ENCODE data around the gene PITPNM3.

The PITPNM3 gene

DNA sequence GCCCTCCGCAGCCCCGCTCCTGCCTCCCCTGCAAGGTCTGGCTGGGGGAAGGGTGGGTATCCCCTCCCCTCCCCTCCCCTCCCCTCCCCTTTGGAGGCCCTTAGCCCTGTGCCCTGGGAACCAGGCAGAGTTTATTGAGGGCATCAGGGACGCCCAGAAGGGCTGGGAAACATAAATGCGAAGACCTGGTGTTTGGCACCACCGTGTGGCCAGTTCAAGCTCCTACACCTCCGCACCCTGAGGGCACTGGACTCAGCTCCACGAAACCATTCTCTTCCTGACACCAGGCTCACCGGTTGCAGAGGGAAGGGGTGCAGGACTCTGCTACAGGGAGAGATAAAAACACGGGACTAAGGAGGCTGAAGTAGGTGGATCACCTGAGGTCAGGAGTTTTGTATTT, 120.4 kb downstream of the PITPNM3 start:
- peak; percentile 68 for DNase-seq

DNA sequence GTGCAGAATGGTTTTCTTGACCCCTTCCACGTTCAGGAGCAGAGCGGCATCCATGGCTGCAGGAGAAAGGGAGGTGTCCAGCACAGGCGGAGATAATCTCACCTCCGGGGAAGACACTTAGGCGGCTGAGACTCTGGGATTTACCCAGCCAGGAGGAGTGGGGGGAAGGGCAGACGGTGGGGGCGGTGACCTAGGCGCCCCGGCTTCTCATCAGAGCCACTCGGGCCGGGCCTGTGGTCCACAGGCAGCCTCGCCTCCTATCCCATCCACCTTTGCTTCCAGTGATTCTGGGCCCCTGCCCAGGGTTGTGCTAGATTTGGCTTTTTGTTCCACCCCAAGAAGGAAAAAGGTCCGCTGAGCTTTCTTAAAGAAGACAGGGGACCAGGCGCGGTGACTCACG, 121.3 kb downstream of the PITPNM3 start, which contains the start of gene AIPL1:
AIPL1 (minus strand) TSS at position 71 of the 400 bp plus-strand sequence; CDS start at position 54, 17 bp downstream.
- no peak for DNase-seq

- peak; percentile 11 for DNase-seq
Observed at GRCh38 chr17:6430769-6431168, 125.6 kb downstream of the PITPNM3 start.

GRCh38 chr17:6429266-6429665, 127.1 kb downstream of the PITPNM3 start:
- no peak for DNase-seq

GRCh38 chr17:6428207-6428965, 128.0 kb downstream of the PITPNM3 start:
- no peak for DNase-seq

DNA sequence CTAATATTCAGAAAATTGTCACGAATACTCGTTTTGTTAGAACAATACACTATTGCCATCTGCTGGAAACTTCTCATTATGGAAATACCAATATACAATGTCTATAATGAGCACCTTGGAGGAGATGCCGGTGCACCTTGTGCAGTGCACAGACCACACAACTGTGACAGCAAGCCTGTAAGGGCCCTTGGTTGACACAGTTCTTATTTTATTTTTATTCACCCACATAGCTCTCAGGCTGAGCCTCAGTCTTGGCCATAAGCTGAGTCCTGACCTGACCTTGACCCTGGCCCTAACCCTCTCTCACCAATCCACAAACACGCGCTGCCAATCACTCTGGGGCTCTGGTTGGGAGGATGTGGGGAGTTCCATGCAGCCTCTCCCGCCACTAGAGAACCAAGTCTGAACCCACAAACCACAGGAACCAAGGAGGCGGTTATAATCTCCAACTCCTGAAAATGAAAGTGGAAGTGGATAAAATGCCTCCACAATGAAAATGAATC, 129.0 kb downstream of the PITPNM3 start:
- peak; percentile 66 for DNase-seq

GRCh38 chr17:6426356-6427101, 129.8 kb downstream of the PITPNM3 start:
- no peak for DNase-seq

- no peak for DNase-seq
Observed at GRCh38 chr17:6425407-6425806, 130.9 kb downstream of the PITPNM3 start.

DNA sequence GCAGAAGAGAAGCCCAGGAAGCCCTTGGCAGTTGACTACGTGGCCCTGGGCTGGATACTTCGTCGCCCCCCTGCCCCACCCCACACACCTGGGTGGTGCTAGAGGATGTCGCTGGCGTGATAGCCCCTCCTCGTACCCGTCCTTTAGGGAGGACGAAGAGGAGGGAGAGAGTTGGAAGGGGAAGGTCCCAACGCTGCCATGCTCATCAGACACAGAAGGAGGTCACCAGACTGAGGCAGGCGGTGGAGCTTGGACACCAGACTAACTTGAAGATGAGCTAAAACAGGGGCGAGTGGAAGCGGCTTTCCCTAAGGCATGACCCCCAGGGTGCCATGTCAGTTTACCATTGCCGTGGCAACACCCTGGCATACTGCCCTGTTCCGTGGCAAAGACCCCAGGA, 132.4 kb downstream of the PITPNM3 start:
- DNase-seq: no peak

DNA sequence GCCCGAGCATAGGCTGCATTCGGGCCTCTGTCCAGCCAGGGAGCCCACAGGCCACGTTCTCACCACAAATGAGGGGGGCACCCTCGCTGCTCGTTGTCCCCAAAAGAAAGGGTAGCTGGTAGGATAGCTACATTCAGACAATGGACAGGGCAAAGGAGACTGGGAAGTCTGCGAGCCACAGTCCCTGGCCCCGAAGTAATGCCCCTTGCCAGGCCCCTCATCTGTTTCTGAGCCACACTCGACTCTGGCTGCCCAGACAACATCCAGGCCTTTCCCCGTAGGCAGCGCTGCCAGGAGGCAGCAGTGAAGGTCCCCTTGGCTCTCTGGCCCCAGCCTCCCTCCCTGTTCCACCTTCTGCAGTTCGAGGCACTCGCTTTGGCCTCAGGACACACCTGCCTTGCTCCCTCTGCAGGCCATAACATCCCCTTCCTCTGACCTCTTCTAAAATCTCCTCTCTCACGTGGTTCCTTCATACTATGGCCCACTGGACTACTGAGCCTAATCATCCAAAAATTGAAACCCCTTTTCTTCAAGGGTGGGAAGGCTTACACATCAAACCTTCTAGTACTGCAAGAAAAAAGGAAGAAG, 133.6 kb downstream of the PITPNM3 start:
- DNase-seq: no peak

DNA sequence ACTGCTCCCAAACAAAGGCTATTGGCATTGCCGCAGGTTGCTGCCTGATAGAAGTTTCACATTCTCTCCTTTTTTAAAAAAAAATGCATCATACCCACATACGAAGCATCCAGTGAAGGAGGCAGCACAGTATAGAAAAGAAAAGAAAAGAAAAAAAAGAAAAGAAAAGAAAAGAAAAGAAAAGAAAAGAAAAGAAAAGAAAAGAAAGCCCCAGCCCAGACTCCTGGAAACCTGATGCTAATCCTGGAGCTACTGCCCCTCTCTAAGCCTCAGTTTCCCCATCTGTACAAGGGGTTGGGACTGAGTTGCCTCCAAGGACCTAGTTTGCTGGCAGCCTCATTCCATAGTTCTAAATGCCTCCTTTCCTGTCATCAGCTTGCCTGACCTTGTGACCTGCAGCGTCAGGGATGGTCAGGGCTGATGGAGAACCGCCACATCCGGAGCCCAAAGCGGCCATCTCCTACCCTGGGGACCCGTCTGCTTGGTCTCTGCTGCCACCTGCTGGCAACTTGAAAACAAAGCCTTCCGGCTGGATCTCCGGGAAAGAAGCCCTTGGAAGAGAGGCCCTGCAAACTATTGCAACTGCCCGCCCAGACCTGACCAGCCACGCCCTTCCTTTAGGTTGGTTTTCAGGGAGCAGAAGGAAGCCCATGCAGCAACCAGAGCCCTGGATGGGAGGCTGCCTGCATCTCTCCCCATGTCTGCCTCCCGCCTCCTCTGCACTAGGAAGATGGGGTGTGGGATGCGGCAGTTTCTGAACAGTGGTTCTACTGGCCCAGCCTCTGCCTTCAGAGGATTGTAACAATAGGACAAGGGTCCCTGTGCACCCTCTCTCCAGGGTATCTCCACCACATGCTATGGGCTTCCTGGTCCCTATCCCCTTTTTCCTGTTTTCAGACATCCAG, 134.4 kb downstream of the PITPNM3 start:
- peak; percentile 74 for DNase-seq

DNA sequence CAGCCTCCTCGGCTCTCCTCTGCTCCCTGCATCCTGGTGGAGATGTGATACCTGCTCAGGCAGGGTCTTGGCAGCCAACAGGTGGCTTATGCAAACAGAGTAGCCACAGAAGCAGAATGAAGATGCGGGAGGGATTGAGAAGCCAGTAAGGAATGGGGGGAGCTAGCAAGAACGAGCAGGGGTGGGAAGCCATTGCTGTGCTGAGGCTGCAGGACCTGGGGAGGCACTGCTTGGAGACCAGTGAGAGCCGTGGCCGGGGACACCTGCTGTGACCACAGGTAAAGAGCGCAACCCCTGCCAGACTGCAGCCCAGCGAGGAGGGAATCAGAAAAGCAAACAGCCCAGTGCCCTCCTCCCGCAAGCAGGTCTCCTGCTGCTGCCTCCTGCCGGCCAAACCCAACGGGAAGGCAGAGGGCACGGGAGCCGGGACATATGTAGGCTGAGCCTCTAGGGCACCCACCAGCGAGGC, 136.1 kb downstream of the PITPNM3 start:
- peak; percentile 8 for DNase-seq

DNA sequence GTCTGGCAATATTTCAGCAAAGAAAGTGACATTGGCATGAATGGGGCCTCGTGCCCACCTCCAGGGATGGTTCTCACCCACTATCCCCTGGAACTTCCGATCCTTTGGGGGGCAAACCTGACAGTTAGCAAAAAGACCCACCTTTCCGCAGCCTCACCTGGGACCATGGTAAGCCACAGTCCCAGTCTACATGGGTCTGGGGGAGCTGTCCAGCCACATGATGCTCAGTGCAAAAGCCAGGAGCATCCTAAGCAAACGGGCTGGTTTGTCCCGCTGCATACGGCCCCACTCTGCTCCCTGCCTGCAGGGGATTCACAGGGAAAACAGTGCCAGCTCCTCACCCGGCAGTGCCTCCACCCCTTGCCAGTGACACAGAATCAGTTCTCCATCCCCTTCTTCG, 140.7 kb downstream of the PITPNM3 start:
- DNase-seq: no peak

- DNase-seq: peak; percentile 12
Observed at GRCh38 chr17:6413065-6413464, 143.3 kb downstream of the PITPNM3 start.

DNA sequence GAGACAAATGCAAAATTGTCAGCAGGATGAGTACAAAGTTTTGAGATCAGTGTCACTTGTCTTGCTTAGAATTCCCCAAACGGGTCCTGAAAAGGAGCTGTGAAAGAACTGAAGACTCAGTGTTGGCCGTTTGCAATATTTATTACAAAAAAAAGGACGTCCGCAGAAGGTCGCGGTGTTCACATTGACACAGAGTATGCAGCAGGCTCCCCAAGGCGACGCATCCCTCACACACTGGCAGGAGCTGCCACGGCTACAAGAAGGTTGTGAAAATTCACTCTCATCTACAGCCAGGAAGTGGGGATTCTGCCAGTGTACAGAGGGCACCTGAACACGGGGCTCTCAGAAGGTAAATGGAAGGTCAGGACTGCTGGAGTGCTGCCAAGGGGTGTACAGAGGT, 147.6 kb downstream of the PITPNM3 start:
- DNase-seq: no peak

DNA sequence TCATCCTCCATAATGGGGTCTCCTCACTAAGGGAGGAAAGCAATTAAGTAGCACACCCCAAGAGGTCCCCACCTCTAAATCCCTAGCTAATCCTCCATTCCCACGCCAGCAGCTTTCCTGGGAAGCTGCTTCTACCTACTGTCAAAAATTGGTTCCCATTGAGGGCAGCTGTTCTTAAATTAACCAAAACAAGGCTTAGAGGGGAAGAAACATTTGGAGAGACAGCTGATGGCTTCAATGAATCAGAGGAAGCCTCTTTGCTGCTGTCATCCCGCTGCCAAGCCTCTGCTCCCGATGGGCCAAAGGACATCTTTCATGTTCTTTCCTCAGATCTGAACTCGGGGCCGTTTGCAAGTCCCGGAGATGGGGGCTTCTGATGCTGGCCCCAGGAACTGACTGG, 148.1 kb downstream of the PITPNM3 start:
- no peak for DNase-seq

DNA sequence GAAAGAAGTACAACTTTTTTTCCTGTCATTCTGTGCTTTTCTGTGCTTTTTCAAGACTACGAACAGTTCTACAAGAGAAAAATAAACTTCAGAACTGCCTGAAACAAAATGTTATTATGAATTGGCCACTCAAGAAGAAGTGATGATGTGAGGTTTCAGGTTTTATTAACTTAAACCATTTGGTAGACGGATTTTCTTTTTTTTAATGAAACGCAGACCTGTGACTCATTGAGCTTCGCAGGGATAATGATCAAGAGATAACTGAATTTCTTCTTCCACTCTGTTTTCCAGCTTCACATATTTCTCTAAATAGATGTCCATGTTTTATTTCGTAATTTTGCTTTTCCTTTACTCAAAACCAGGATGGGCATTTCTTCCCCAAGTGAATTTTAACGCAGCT, 154.1 kb downstream of the PITPNM3 start:
- no peak for DNase-seq

Data from CD4-positive, alpha-beta T cell treated with Interleukin-21 for 1 hour (primary cell).